SK-N-SH treated with all-trans-retinoic acid at 6 μM for 48 hours (cell line): ENCODE data around the gene NTSR1.

Source experiments
- ATAC-seq: fragments of 200-7000 bp; cut with Tn5 transposase; 3 replicates; pipeline ENCODE4 v1.9.1; 2020; ENCODE audit warnings: mild to moderate bottlenecking, moderate library complexity
- ARNTL ChIP-seq: fragments of 450-650 bp; formaldehyde crosslinking; IDR thresholded peaks from 2 replicates; pipeline ENCODE4 v1.5.0; 2020; ENCODE audit warnings: low read depth, mild to moderate bottlenecking, moderate library complexity, borderline replicate concordance
- BACH2 ChIP-seq: fragments of 250-450 bp; sonication (Bioruptor Pico); IDR thresholded peaks from 2 replicates; pipeline ENCODE4 v1.9.0; 2021; ENCODE audit warnings: mild to moderate bottlenecking, borderline replicate concordance
- CREB5 ChIP-seq: fragments of 250-450 bp; sonication (Bioruptor Pico); IDR thresholded peaks from 2 replicates; pipeline ENCODE4 v1.5.1; 2020; ENCODE audit warnings: low read depth, mild to moderate bottlenecking, moderate library complexity
- CSDC2 ChIP-seq: fragments of 250-450 bp; sonication (Bioruptor Pico); IDR thresholded peaks from 2 replicates; pipeline ENCODE4 v1.5.0; 2020; ENCODE audit warnings: mild to moderate bottlenecking, moderate library complexity
- CSRNP3 ChIP-seq: fragments of 250-450 bp; sonication (Bioruptor Pico); IDR thresholded peaks from 2 replicates; pipeline ENCODE4 v1.5.1; 2021; ENCODE audit warnings: mild to moderate bottlenecking, moderate library complexity
- ESRRG ChIP-seq: fragments of 250-450 bp; sonication (Bioruptor Pico); IDR thresholded peaks from 2 replicates; pipeline ENCODE4 v1.6.1; 2021; ENCODE audit warnings: mild to moderate bottlenecking
- GLIS3 ChIP-seq: fragments of 250-450 bp; sonication (Bioruptor Pico); IDR thresholded peaks from 2 replicates; pipeline ENCODE4 v1.5.0; 2020; ENCODE audit warnings: mild to moderate bottlenecking, moderate library complexity
- ISL1 ChIP-seq: fragments of 250-450 bp; sonication (Bioruptor Pico); IDR thresholded peaks from 2 replicates; pipeline ENCODE4 v2.1.2; 2022; ENCODE audit warnings: mild to moderate bottlenecking, moderate library complexity
- OSR1 ChIP-seq: fragments of 250-450 bp; sonication (Bioruptor Pico); IDR thresholded peaks from 2 replicates; pipeline ENCODE4 v1.8.0; 2022; ENCODE audit warnings: moderate library complexity, mild to moderate bottlenecking, inconsistent platforms
- PATZ1 ChIP-seq: fragments of 250-450 bp; sonication (Bioruptor Pico); IDR thresholded peaks from 2 replicates; pipeline ENCODE4 v1.8.0; 2020; ENCODE audit warnings: mild to moderate bottlenecking, moderate library complexity, borderline replicate concordance
- POU6F1 ChIP-seq: fragments of 250-450 bp; sonication (Bioruptor Pico); IDR thresholded peaks from 2 replicates; pipeline ENCODE4 v1.8.0; 2021; ENCODE audit warnings: low read depth, mild to moderate bottlenecking, moderate library complexity, borderline replicate concordance
- PPARA ChIP-seq: fragments of 250-450 bp; sonication (Bioruptor Pico); IDR thresholded peaks from 2 replicates; pipeline ENCODE4 v1.5.0; 2020; ENCODE audit warnings: mild to moderate bottlenecking, borderline replicate concordance
- RARB ChIP-seq: fragments of 250-450 bp; sonication (Bioruptor Pico); IDR thresholded peaks from 2 replicates; pipeline ENCODE4 v1.8.0; 2021; ENCODE audit warnings: mild to moderate bottlenecking, moderate library complexity
- SNAI2 ChIP-seq: fragments of 250-450 bp; sonication (Bioruptor Pico); IDR thresholded peaks from 2 replicates; pipeline ENCODE4 v1.5.0; 2020; ENCODE audit warnings: mild to moderate bottlenecking, moderate library complexity
- TCF4 ChIP-seq: fragments of 250-450 bp; sonication (Bioruptor Pico); IDR thresholded peaks from 2 replicates; pipeline ENCODE4 v1.8.0; 2021; ENCODE audit warnings: mild to moderate bottlenecking, moderate library complexity, borderline replicate concordance
- TOX ChIP-seq: fragments of 250-450 bp; sonication (Bioruptor Pico); IDR thresholded peaks from 2 replicates; pipeline ENCODE4 v1.8.0; 2021; ENCODE audit warnings: mild to moderate bottlenecking, moderate library complexity, borderline replicate concordance
- TSHZ2 ChIP-seq: fragments of 250-450 bp; sonication (Bioruptor Pico); IDR thresholded peaks from 2 replicates; pipeline ENCODE4 v1.5.0; 2020; ENCODE audit warnings: mild to moderate bottlenecking, moderate library complexity
- ZC3H10 ChIP-seq: fragments of 250-450 bp; sonication (Bioruptor Pico); IDR thresholded peaks from 2 replicates; pipeline ENCODE4 v1.5.1; 2021; ENCODE audit warnings: mild to moderate bottlenecking, moderate library complexity
- ZFP3 ChIP-seq: fragments of 250-450 bp; sonication (Bioruptor Pico); IDR thresholded peaks from 2 replicates; pipeline ENCODE4 v1.5.0; 2020; ENCODE audit warnings: mild to moderate bottlenecking, moderate library complexity
- ZFP30 ChIP-seq: fragments of 450-650 bp; formaldehyde crosslinking; IDR thresholded peaks from 2 replicates; pipeline ENCODE4 v1.5.0; 2022; ENCODE audit warnings: mild to moderate bottlenecking, moderate library complexity
- ZNF565 ChIP-seq: fragments of 450-650 bp; formaldehyde crosslinking; conservative IDR thresholded peaks from 2 replicates; pipeline ENCODE4 v1.5.0; 2020; ENCODE audit warnings: low read depth, mild to moderate bottlenecking, moderate library complexity
- ZNF70 ChIP-seq: fragments of 450-650 bp; formaldehyde crosslinking; IDR thresholded peaks from 2 replicates; pipeline ENCODE4 v1.5.0; 2020; ENCODE audit warnings: mild to moderate bottlenecking, moderate library complexity

The NTSR1 gene

GRCh38 chr20:62670156-62670555, 38.5 kb upstream of the NTSR1 start:
- TF ChIP-seq ZFP30 (CRISPR knock-in tag) (no peak), ISL1 (CRISPR knock-in tag) (no peak), ZNF70 (CRISPR knock-in tag) (no peak)
- no peak for ATAC-seq

GRCh38 chr20:62670998-62671397, 37.6 kb upstream of the NTSR1 start:
- no peak for ATAC-seq
- TF ChIP-seq ESRRG (CRISPR knock-in tag) (no peak), TOX (no peak), RARB (CRISPR knock-in tag) (no peak)

GRCh38 chr20:62671765-62672164, 36.9 kb upstream of the NTSR1 start:
- no peak for ATAC-seq
- TF ChIP-seq TCF4 (CRISPR knock-in tag) (no peak), CSDC2 (CRISPR knock-in tag) (no peak), PPARA (CRISPR knock-in tag) (no peak), POU6F1 (CRISPR knock-in tag) (no peak), ZNF565 (CRISPR knock-in tag) (no peak), BACH2 (CRISPR knock-in tag) (no peak), SNAI2 (CRISPR knock-in tag) (no peak), ESRRG (CRISPR knock-in tag) (no peak), ZC3H10 (no peak), OSR1 (CRISPR knock-in tag) (no peak), PATZ1 (no peak), ARNTL (no peak), RARB (CRISPR knock-in tag) (no peak), TSHZ2 (CRISPR knock-in tag) (no peak)

- ATAC-seq, result no peak
- TF ChIP-seq TOX (no peak), GLIS3 (no peak), CREB5 (CRISPR knock-in tag) (no peak), TCF4 (CRISPR knock-in tag) (no peak), ZNF565 (CRISPR knock-in tag) (no peak), TSHZ2 (CRISPR knock-in tag) (no peak), CSRNP3 (CRISPR knock-in tag) (no peak), POU6F1 (CRISPR knock-in tag) (no peak), BACH2 (CRISPR knock-in tag) (no peak), ZFP3 (CRISPR knock-in tag) (no peak), ZFP30 (CRISPR knock-in tag) (no peak), ARNTL (no peak)
Observed at GRCh38 chr20:62674370-62674769, 34.3 kb upstream of the NTSR1 start.
